HepG2 (cell line): Measurements from ENCODE around the gene CISD1. TPM values are rescaled to one million over a fixed set of nuclear protein-coding genes. Genes with fewer than 3 reads are reported as not detected.

Experiments used
- BORCS8-MEF2B ChIP-seq: sonication (generic); formaldehyde crosslinking; IDR thresholded peaks from 2 replicates; pipeline ENCODE4 v1.8.0; 2022; ENCODE audit warnings: mild to moderate bottlenecking, missing genetic modification reagents
- CBX1 ChIP-seq: IDR thresholded peaks from one replicate; pipeline ENCODE4 v1.6.1; 2016; ENCODE audit warnings: antibody characterized with exemption, low read depth
- DRAP1 ChIP-seq: IDR thresholded peaks from 2 replicates; pipeline ENCODE4 v1.6.1; 2016; ENCODE audit warnings: missing genetic modification reagents, missing compliant biosample characterization
- ELF4 ChIP-seq: sonication (generic); formaldehyde crosslinking; IDR thresholded peaks from 2 replicates; pipeline ENCODE4 v1.5.0; 2020; ENCODE audit warnings: missing genetic modification reagents, mild to moderate bottlenecking, moderate library complexity, borderline replicate concordance
- HMG20B ChIP-seq: conservative IDR thresholded peaks from 2 replicates; pipeline ENCODE4 v1.6.1; 2016; ENCODE audit warnings: missing genetic modification reagents, missing compliant biosample characterization
- HNF4G ChIP-seq, 2 experiments: sonication (generic) in 1 of 2; formaldehyde crosslinking in 1 of 2; IDR thresholded peaks; 2 replicates each; pipeline versions ENCODE4 v1.4.0 to v1.6.1; 2011 to 2020; ENCODE audit warnings: borderline replicate concordance in 2 of 2, low read depth in 2 of 2, mild to moderate bottlenecking in 2 of 2, low read length in 1 of 2, missing genetic modification reagents in 1 of 2, moderate library complexity in 1 of 2
- NAIF1 ChIP-seq: sonication (generic); formaldehyde crosslinking; IDR thresholded peaks from 2 replicates; pipeline ENCODE4 v1.5.0; 2020; ENCODE audit warnings: mild to moderate bottlenecking, missing genetic modification reagents, borderline replicate concordance
- TCF7L2 ChIP-seq: IDR thresholded peaks from 2 replicates; pipeline ENCODE4 v1.6.1; 2011; ENCODE audit warnings: mild to moderate bottlenecking, low read depth, low read length, moderate library complexity
- TFAP4 ChIP-seq: sonication (generic); IDR thresholded peaks from 2 replicates; pipeline ENCODE4 v1.6.1; 2016; ENCODE audit warnings: low read depth, borderline replicate concordance
- THAP11 ChIP-seq: IDR thresholded peaks from 2 replicates; pipeline ENCODE4 v1.6.1; 2016; ENCODE audit warnings: missing biosample characterization, missing genetic modification reagents
- UBTF ChIP-seq: sonication (generic); formaldehyde crosslinking; IDR thresholded peaks from 2 replicates; pipeline ENCODE4 v1.4.0; 2020; ENCODE audit warnings: mild to moderate bottlenecking, missing genetic modification reagents
- ZBTB1 ChIP-seq: sonication (generic); formaldehyde crosslinking; IDR thresholded peaks from 2 replicates; pipeline ENCODE4 v1.4.0; 2020; ENCODE audit warnings: missing genetic modification reagents, borderline replicate concordance
- ZMYM2 ChIP-seq: sonication (generic); formaldehyde crosslinking; IDR thresholded peaks from 2 replicates; pipeline ENCODE4 v1.8.0; 2022; ENCODE audit warnings: mild to moderate bottlenecking, missing genetic modification reagents
- ZNF24 ChIP-seq: fragments of 450-650 bp; IDR thresholded peaks from 2 replicates; pipeline ENCODE4 v1.6.1; 2017; ENCODE audit warnings: antibody characterized with exemption, mild to moderate bottlenecking
- ZNF317 ChIP-seq: sonication (generic); formaldehyde crosslinking; IDR thresholded peaks from 2 replicates; pipeline ENCODE4 v1.5.0; 2020; ENCODE audit warnings: mild to moderate bottlenecking, missing genetic modification reagents
- ZNF670 ChIP-seq: sonication (generic); formaldehyde crosslinking; IDR thresholded peaks from 2 replicates; pipeline ENCODE4 v1.8.0; 2022; ENCODE audit warnings: mild to moderate bottlenecking, missing genetic modification reagents, borderline replicate concordance
- ZNF7 ChIP-seq: IDR thresholded peaks from 2 replicates; pipeline ENCODE4 v1.6.1; 2016; ENCODE audit warnings: missing biosample characterization, missing genetic modification reagents
- polyA plus RNA-seq, 8 experiments: library from polyadenylated mRNA; depleted of rRNA in 3 of 8; stranded (reverse) in 7 of 8; unstranded in 1 of 8; fragments of >200 nt; fragmentation: Illumina TruSeq in 4 of 8; extraction: Trizol in 4 of 8; gene quantifications; 2 replicates each; pipeline versions ENCODE4 v1.2.1 to v1.2.3, GENCODE V29; 2011 to 2016; ENCODE audit warnings: low read depth in 4 of 8, missing spikeins in 1 of 8, mixed read lengths in 1 of 8; ENCODE audit not compliant: insufficient read depth in 1 of 8
- total RNA-seq, 5 experiments: library from RNA; depleted of rRNA; stranded (reverse); fragments of >200 nt; fragmentation: Illumina TruSeq; extraction: Trizol; gene quantifications; 2 replicates each; pipeline ENCODE4 v1.2.3, GENCODE V29; 2016; ENCODE audit warnings: low read depth in 1 of 5
- TF ChIP-seq, protein P1 (sequence below): sonication (generic); formaldehyde crosslinking; IDR thresholded peaks from 2 replicates; pipeline ENCODE4 v1.8.0; 2022; ENCODE audit warnings: missing genetic modification reagents, mild to moderate bottlenecking, moderate library complexity, borderline replicate concordance
- TF ChIP-seq, protein P2 (sequence below): sonication (generic); formaldehyde crosslinking; IDR thresholded peaks from 2 replicates; pipeline ENCODE4 v1.5.1; 2020; ENCODE audit warnings: mild to moderate bottlenecking, moderate library complexity, missing genetic modification reagents

CISD1 gene
- total and polyA plus RNA-seq, 2 of the 13 experiments (the other 11 are each of a cell fraction or from before 2014, with no cell fraction given), result 63.4 to 78.9 TPM

DNA sequence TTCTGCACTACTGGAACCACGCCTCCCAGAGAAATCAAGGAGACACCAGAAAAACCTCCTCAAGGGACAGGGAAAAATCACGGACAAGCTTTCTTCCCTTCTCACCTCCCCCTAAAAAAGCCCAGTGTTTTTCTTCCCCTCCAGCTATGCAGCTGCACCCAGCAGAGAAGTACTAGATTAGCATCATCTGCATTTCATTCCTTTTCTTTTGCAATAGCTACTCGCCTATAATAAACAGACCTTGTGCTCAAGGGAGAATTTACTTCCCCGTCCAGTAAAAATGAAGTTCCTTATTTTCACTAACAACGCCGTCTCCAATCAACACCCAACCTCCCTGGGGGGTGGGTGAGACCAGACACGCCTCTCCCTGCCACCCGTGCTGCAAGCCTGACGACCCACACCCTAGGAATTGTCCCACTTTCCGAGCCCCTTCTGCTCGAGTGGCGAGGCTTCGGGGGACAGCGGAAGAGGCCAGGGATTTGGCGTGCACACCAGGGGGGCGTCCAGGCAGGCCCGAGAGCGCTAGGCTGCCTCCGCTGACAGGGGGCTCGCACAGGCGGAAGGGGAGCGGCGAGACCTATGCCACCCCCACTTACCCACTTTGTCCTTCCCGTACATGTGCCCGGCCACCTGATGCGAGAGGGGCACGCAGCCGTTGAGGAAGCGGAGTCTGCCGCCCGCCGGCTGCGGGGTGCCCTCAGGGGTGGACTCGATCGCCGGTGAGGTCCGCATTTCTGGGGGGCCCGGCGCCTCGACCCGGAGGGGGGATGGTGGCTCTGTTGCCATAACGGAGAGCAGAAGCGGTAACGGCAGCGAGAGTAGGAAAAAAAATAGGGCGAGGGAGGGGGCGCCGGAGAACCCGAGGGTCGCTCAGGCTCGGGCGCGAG lies 1.9 kb upstream of the CISD1 start (continued):
- no peak for TF ChIP-seq DRAP1 (CRISPR knock-in tag)
- no peak for TF ChIP-seq TFAP4
- no peak for TF ChIP-seq BORCS8-MEF2B (CRISPR knock-in tag)
- TF ChIP-seq, protein P1, sequence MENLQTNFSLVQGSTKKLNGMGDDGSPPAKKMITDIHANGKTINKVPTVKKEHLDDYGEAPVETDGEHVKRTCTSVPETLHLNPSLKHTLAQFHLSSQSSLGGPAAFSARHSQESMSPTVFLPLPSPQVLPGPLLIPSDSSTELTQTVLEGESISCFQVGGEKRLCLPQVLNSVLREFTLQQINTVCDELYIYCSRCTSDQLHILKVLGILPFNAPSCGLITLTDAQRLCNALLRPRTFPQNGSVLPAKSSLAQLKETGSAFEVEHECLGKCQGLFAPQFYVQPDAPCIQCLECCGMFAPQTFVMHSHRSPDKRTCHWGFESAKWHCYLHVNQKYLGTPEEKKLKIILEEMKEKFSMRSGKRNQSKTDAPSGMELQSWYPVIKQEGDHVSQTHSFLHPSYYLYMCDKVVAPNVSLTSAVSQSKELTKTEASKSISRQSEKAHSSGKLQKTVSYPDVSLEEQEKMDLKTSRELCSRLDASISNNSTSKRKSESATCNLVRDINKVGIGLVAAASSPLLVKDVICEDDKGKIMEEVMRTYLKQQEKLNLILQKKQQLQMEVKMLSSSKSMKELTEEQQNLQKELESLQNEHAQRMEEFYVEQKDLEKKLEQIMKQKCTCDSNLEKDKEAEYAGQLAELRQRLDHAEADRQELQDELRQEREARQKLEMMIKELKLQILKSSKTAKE (CRISPR knock-in tag), result no peak
- TF ChIP-seq NAIF1 (CRISPR knock-in tag), result no peak
- TF ChIP-seq ELF4 (CRISPR knock-in tag), result no peak
- TF ChIP-seq ZNF670, result 0 out of 2 replicates have a peak, but pooled peaks have one; percentile 63
- TF ChIP-seq THAP11 (CRISPR knock-in tag), result no peak
- TF ChIP-seq HMG20B (CRISPR knock-in tag), result no peak
- TF ChIP-seq, protein P2, sequence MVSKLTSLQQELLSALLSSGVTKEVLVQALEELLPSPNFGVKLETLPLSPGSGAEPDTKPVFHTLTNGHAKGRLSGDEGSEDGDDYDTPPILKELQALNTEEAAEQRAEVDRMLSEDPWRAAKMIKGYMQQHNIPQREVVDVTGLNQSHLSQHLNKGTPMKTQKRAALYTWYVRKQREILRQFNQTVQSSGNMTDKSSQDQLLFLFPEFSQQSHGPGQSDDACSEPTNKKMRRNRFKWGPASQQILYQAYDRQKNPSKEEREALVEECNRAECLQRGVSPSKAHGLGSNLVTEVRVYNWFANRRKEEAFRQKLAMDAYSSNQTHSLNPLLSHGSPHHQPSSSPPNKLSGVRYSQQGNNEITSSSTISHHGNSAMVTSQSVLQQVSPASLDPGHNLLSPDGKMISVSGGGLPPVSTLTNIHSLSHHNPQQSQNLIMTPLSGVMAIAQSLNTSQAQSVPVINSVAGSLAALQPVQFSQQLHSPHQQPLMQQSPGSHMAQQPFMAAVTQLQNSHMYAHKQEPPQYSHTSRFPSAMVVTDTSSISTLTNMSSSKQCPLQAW, result 0 out of 2 replicates have a peak, but pooled peaks have one; percentile 12
- no peak for TF ChIP-seq ZNF7 (CRISPR knock-in tag)
- peak; percentile 74 for TF ChIP-seq UBTF (CRISPR knock-in tag)
- TF ChIP-seq ZMYM2, result 0 out of 2 replicates have a peak, but pooled peaks have one; percentile 29
- no peak for TF ChIP-seq ZNF317 (CRISPR knock-in tag)
- TF ChIP-seq TCF7L2, result no peak
- no peak for TF ChIP-seq CBX1
- TF ChIP-seq ZBTB1 (CRISPR knock-in tag), result no peak
- no peak for TF ChIP-seq ZNF24
- TF ChIP-seq HNF4G (IDR thresholded peaks at IDR 0.05; ENCODE audit: borderline replicate concordance, low read depth, low read length), result no peak
- no peak for TF ChIP-seq HNF4G (CRISPR knock-in tag; IDR thresholded peaks at IDR 0.05; ENCODE audit: borderline replicate concordance, low read depth)
